ENCODE results near the gene RPS16.
"Not testable (repeated sequence)": the region's sequence is repeated elsewhere in the genome, so short reads cannot be mapped to it uniquely, and the experiment has no call there.

Gene RPS16

GRCh38 chr19:39435499-39436349, at the start of gene RPS16:
Gene RPS16, minus strand, starts transcription at chr19:39435949. Its CDS starts 54 bp downstream, at chr19:39435895.
- DNase-seq (ENCODE audit: low read depth in 2 of 2), result peak; percentile 99 to 100

GRCh38 chr19:39483141-39483540, 47.4 kb upstream of the RPS16 start:
- DNase-seq (ENCODE audit: low read depth in 2 of 2), result no peak

GRCh38 chr19:39481676-39482075, 45.9 kb upstream of the RPS16 start:
- no peak for DNase-seq (ENCODE audit: low read depth in 2 of 2)

DNA sequence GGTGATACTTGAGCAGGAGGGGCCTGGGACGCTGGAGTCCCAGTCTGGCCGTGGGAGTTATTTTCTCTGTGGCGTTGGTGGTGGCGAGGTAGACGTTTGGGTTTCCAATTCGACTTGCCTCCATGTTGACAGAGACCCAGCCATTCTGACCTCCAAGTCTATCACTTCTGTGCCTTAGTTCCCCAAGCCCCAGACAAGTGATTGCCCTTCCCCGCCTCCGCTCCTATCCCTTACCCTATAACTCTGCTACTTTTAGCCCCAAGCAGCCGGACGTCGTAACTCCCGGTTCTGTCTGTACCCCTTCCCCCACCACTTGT, 45.4 kb upstream of the RPS16 start:
- no peak for DNase-seq (ENCODE audit: low read depth in 2 of 2)

DNA sequence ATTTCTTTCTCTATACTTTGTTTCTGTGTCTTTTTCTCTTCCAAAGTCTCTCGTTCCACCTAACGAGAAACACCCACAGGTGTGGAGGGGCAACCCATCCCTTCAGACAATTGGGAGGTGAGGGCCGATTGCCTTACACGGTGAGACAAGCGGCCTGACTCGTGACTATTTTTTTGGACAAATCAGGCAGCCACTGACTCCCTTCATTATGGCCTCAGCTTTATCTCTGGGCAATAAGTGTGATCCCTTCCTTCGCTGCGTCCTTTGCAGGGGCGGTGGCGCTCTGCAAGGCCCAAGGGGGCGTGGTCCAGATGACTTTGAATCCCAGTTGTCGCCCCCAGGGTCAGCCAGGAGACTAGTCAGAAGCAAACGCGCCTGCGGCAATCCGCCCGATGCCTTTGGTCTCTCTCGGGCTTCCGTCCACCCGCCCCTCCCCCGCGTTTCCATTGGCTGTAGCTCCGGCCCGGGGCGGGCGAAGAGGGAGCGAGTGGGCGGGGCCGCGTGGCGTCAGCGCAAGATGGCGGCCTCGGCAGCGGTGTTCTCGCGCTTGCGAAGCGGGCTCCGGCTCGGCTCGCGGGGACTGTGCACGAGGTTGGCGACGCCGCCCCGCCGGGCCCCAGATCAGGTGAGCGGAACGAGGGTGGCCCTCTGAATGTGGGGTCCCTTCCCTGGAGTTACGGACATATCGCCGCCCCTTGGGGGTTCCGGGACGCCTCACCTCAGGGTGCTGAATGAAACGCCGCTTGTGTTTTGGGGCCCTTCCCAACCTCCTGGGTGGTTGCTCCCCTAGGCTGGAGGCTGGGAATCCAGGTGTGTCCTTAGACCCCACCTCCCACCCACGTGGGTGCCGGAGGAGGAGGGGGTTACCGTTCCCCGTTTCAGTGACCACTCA, 44.8 kb upstream of the RPS16 start, which contains the start of gene TIMM50:
Gene TIMM50, plus strand, starts transcription at position 502 of the 892 bp plus-strand sequence. Its CDS starts 16 bp downstream, at position 518.
- DNase-seq (ENCODE audit: low read depth in 2 of 2), result peak; percentile 92 to 94

GRCh38 chr19:39479916-39480315, 44.2 kb upstream of the RPS16 start:
- no peak for DNase-seq (ENCODE audit: low read depth in 2 of 2)

GRCh38 chr19:39479319-39479801, 43.6 kb upstream of the RPS16 start:
- not testable (repeated sequence) for DNase-seq (ENCODE audit: low read depth in 2 of 2)

- DNase-seq (ENCODE audit: low read depth in 2 of 2), result no peak
Measured at GRCh38 chr19:39475748-39476147, 40.0 kb upstream of the RPS16 start.

GRCh38 chr19:39474139-39474620, 38.4 kb upstream of the RPS16 start:
- DNase-seq (ENCODE audit: low read depth in 2 of 2), result peak; percentile 36 to 50

- no peak for DNase-seq (ENCODE audit: low read depth in 2 of 2)
Measured at GRCh38 chr19:39473443-39473960, 37.8 kb upstream of the RPS16 start.

GRCh38 chr19:39472746-39473442, 37.1 kb upstream of the RPS16 start:
- DNase-seq (ENCODE audit: low read depth in 2 of 2), result no peak

DNA sequence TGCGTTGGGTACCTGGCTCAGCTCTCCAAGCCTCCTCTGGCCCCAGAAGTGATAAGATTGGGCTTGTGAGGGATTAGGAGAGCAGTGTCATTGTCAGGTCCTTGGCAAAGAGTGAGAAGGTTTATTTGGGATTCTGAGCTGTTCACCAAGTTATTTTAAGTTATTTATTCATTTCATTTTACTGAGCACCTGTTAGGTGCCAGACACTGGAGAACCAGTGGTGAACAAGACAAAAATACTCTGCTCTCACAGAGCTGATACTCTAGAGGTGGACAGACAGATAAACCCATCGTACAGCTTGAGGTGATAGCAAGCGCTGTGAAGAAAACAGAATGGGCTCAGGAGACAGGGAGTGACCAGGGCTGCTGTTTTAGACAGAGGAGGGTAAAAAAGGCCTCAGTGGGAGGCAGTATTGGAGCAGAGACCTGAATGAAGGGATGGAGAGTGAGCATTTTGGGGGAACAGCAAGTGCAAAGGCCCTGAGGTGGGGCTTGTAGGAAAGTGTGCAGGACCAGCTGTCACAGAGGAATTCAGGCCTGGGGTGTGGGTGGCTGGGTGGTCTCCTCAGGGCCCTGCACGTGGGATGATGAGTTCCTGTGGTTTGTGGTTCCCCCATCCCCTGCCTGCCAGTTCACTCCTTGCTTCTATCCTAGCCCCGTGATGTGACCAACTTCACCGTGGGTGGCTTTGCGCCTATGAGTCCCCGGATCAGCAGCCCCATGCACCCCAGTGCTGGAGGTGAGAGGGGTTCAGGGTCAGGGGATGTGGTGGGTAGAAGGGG, 36.2 kb upstream of the RPS16 start:
- DNase-seq (ENCODE audit: low read depth in 2 of 2), result no peak

- DNase-seq (ENCODE audit: low read depth in 2 of 2), result no peak
Measured at GRCh38 chr19:39470724-39471339, 35.1 kb upstream of the RPS16 start.

- DNase-seq (ENCODE audit: low read depth in 2 of 2), result no peak
Measured at GRCh38 chr19:39469567-39469966, 33.8 kb upstream of the RPS16 start.

DNA sequence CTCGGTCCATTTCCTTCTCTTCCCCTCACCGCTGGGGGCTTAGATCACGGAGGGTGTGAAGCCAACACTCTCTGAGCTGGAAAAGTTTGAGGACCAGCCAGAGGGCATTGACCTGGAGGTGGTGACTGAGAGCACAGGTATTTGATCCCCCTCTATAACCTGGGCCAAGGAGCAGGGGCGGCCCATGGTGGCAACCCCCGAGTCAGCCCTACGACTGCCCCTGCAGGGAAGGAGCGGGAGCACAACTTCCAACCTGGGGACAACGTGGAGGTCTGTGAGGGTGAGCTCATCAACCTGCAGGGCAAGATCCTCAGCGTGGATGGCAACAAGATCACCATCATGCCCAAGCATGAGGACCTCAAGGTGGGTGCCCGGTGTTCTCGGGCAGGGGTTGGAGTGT, 33.3 kb upstream of the RPS16 start:
- no peak for DNase-seq (ENCODE audit: low read depth in 2 of 2)

DNA sequence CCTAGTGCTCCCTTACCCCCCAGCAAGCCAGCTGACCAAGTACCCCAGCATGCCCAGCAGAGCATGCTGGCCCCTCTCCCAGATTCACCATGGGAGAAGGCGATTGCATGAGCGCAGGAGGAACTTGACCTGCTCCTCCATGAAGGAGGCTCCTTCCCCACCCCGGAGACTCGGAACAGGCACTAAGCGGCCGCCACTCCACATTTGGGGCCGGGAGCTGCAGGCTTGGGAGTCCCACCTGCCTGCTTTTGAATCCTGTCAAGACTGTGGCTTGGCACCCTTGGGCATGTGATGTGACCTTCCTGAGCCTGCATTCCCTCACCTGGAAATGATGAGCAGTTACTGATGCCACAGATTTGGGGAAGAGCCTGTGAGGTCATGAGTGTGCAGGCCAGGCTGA, 32.2 kb upstream of the RPS16 start:
- DNase-seq (ENCODE audit: low read depth in 2 of 2), result no peak

DNA sequence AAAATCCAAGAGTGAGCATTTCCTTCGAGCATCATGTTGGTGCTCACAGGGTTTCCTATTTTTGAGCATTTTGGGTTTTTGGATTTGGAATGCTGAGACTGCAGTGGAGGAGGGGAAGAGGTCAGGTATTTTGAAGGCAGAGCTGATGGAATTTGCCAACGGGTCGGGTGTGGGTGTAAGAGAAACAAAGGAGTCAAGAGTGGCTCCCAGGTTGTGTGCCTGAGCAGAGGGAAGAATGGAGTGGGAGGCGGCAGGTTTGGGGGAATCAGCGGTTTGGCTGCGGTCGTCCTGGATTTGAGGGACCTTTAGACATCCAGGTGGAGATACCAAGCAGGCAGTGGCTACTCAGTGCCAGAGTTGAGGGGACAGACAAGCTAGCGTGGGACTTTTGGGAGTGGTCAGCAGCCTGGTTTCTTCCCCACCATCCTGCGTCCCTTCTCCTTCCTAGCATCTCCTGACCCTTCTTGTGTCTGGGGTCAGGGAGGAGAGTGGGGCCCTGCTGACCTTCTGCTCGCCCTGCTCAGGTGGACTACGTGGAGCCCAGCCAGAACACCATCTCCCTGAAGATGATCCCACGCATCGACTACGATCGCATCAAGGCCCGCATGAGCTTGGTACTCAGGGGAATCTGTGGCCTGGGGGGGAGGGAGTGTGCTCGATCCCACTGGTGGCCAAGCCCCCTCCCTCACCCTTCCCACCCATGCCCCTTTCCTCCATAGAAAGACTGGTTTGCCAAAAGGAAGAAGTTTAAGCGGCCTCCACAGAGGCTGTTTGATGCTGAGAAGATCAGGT, 30.4 kb upstream of the RPS16 start:
- no peak for DNase-seq (ENCODE audit: low read depth in 2 of 2)

DNA sequence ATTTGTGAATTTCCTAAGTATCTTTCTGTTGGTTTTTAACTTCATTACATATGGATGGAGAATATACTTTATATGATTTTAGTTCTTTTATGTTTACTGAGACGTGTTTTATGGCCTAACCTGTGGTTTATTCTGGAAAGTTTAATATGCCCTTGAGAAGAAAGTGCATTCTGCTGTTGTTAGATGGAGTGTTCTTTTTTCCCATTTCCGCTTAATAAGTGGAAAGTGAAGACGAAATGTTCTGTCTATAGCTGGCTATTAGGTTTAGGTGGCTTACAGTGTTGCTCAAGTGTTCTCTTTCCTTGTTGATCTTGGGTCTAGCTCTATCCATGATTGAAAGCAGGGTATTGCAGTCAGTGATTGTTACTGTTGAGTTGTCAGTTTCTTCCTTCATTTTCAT, 27.7 kb upstream of the RPS16 start:
- no peak for DNase-seq (ENCODE audit: low read depth in 2 of 2)

GRCh38 chr19:39451257-39451656, 15.5 kb upstream of the RPS16 start:
- not testable (repeated sequence) for DNase-seq (ENCODE audit: low read depth in 2 of 2)

Measured in activated CD8-positive, alpha-beta memory T cell treated with anti-CD3 and anti-CD28 coated beads for 4 hours (primary cell).